Measurements from ENCODE around the gene HPS3. TPM values are rescaled to one million over a fixed set of nuclear protein-coding genes. Genes with fewer than 3 reads are reported as not detected.

HPS3 gene
- total RNA-seq, 1 donor from 2014 or later = 24.1 TPM

DNA sequence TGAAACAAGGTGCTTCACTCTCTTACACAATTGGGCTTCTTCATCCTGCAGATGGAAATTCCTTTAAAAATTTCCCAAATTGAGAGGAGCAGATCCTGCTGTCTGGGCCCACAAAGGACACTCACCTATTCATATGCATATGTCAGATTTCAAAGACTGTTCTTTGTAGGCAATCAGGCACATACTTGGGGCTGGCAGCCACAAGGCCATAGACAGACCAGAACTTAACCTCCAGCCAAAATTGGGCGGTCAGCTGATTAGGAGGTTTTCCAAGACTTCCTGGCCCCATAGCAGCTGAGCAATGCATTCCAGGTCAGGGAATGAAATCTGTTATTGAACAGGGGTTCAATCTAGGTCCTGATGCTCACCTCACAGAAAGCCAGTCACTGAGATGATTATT is 15.0 kb upstream of the HPS3 start:
- no peak overlapping the region for H3K4me3 Mint-ChIP-seq (ENCODE audit: low read depth)
- TF ChIP-seq CTCF (IDR thresholded peaks at IDR 0.05; ENCODE audit: unreplicated experiment) = no peak
- DNase-seq (ENCODE audit: low spot score, unreplicated experiment) = no peak
- H3K27me3 Mint-ChIP-seq = peaks cover 1% of the 10 kb centered on the region
- peaks cover 8% of the 10 kb centered on the region for H3K9me3 Mint-ChIP-seq (ENCODE audit: low read depth)
- no peaks in the 10 kb centered on the region for H3K4me1 Mint-ChIP-seq (ENCODE audit: low read depth)
- peak overlapping the region; percentile 3 for H3K27ac Mint-ChIP-seq
- no peaks in the 10 kb centered on the region for H3K36me3 Mint-ChIP-seq (ENCODE audit: insufficient read depth)

DNA sequence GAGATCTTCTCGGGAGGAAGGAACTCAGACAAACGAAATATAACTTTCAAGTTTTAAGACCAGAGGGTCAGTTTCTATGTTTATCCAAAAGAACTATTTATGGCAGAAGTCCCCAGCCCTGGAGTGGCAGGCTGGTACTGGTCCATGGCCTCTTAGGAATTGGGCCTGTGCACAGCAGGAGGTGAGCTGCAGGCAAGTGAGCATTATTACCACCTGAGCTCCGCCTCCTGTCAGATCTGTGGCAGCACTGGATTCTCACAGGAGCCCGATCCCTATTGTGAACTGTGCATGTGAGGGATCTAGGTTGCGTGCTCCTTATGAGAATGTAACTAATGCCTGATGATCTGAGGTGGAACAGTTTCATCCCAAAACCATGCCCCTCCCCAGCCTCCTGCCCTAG is 14.3 kb upstream of the HPS3 start:
- H3K27me3 Mint-ChIP-seq = peaks cover 3% of the 10 kb centered on the region

DNA sequence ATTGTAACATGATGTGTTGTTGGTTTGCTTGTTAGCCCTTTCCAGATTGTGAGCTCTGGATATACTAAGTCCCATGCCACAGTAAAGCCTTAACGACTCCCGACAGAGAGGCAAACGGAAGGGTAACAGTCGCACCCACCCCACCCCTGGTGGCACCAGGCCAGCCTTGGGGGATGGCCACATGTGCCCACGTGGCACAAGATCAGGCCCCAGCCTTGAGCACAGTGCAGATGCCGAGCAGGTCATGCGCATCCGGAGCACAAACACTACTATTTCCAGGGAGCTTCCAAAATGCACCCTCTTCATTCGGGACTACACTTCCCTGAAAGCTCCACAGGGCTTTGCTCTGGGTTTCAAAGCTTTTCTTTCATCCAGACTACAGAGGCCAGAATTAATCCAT is 10.7 kb upstream of the HPS3 start:
- DNase-seq (ENCODE audit: low spot score, unreplicated experiment) = no peak
- no peaks in the 10 kb centered on the region for H3K36me3 Mint-ChIP-seq (ENCODE audit: insufficient read depth)
- no peak overlapping the region for H3K4me3 Mint-ChIP-seq (ENCODE audit: low read depth)
- no peaks in the 10 kb centered on the region for H3K9me3 Mint-ChIP-seq (ENCODE audit: low read depth)
- no peak for TF ChIP-seq CTCF (IDR thresholded peaks at IDR 0.05; ENCODE audit: unreplicated experiment)
- peaks cover 3% of the 10 kb centered on the region for H3K27me3 Mint-ChIP-seq
- peaks cover 9% of the 10 kb centered on the region for H3K4me1 Mint-ChIP-seq (ENCODE audit: low read depth)
- H3K27ac Mint-ChIP-seq = no peak overlapping the region

More for the DNA sequence above, 14.3 kb upstream of the HPS3 start:
- Mint-ChIP-seq H3K36me3 (ENCODE audit: insufficient read depth) (no peaks in the 10 kb centered on the region), H3K9me3 (ENCODE audit: low read depth) (peaks cover 4% of the 10 kb centered on the region), H3K4me1 (ENCODE audit: low read depth) (no peaks in the 10 kb centered on the region), H3K27ac (no peak overlapping the region), H3K4me3 (ENCODE audit: low read depth) (no peak overlapping the region)
- DNase-seq (ENCODE audit: low spot score, unreplicated experiment) = no peak
- TF ChIP-seq CTCF (IDR thresholded peaks at IDR 0.05; ENCODE audit: unreplicated experiment) = no peak

DNA sequence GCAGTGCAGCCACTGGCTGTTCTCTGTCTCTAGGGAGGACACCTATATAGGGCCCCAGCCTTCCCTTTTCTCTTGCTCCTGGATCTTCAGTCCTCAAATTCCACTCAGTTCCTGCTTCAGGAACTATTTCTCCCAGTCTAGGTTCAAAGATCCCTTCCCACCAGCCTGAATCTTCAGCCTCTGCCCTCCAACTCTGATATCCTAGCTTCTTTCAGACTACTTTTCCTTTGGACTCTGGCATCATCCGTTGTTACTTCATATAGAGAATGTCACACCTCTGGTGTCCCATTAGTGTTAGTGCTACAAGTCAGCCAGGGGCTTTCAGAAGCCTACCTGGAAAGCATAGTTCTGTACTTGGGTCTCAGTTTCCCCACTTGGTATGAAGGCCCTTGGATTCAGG is 10.0 kb upstream of the HPS3 start:
- H3K27me3 Mint-ChIP-seq = peaks cover 3% of the 10 kb centered on the region
- no peak for TF ChIP-seq CTCF (IDR thresholded peaks at IDR 0.05; ENCODE audit: unreplicated experiment)
- DNase-seq (ENCODE audit: low spot score, unreplicated experiment) = no peak
- no peak overlapping the region for H3K4me3 Mint-ChIP-seq (ENCODE audit: low read depth)
- no peaks in the 10 kb centered on the region for H3K9me3 Mint-ChIP-seq (ENCODE audit: low read depth)
- no peaks in the 10 kb centered on the region for H3K36me3 Mint-ChIP-seq (ENCODE audit: insufficient read depth)
- H3K27ac Mint-ChIP-seq = peak overlapping the region; percentile 25
- H3K4me1 Mint-ChIP-seq (ENCODE audit: low read depth) = peaks cover 13% of the 10 kb centered on the region

- H3K4me1 Mint-ChIP-seq (ENCODE audit: low read depth) = peaks cover 13% of the 10 kb centered on the region
These were observed 9.1 kb upstream of the HPS3 start for GRCh38 chr3:149120051-149120972.

More at GRCh38 chr3:149120051-149120972, 9.1 kb upstream of the HPS3 start:
- H3K36me3 Mint-ChIP-seq (ENCODE audit: insufficient read depth) = peaks cover 2% of the 10 kb centered on the region
- DNase-seq (ENCODE audit: low spot score, unreplicated experiment) = no peak
- no peaks in the 10 kb centered on the region for H3K9me3 Mint-ChIP-seq (ENCODE audit: low read depth)
- peak; percentile 74 for TF ChIP-seq CTCF (IDR thresholded peaks at IDR 0.05; ENCODE audit: unreplicated experiment)
- H3K27ac Mint-ChIP-seq = no peak overlapping the region
- no peak overlapping the region for H3K4me3 Mint-ChIP-seq (ENCODE audit: low read depth)
- peaks cover 3% of the 10 kb centered on the region for H3K27me3 Mint-ChIP-seq
